22Rv1 (cell line): ENCODE data around the gene COX10.

Experiments
- ZFX ChIP-seq: fragments of 450-650 bp; IDR thresholded peaks from 2 replicates; pipeline ENCODE4 v1.6.1; 2017; ENCODE audit warnings: antibody characterized with exemption, borderline replicate concordance
- TF ChIP-seq, protein P1 (sequence below): fragments of 450-650 bp; IDR thresholded peaks from 2 replicates; pipeline ENCODE4 v1.5.1; 2017; ENCODE audit warnings: mild to moderate bottlenecking

DNA sequence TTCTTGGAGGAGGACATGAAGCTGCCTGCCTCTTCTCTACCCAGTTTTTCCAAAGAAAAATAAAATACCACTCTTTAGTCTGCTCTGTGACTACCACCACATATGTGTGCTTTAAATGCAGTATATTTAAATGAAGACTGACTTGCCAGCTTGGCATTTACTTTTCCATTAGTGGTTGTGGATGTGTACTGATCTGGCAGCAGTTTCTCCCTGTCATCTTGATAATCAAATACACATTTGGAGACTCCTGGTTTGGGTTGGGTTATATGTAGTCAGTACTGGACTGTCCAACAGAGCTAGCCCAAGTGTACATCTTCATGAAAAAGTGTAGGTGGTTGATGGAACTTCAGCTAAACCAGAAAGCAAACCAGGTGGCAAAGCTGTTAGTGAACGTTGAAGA lies 19.9 kb downstream of the COX10 start:
- TF ChIP-seq, protein P1, sequence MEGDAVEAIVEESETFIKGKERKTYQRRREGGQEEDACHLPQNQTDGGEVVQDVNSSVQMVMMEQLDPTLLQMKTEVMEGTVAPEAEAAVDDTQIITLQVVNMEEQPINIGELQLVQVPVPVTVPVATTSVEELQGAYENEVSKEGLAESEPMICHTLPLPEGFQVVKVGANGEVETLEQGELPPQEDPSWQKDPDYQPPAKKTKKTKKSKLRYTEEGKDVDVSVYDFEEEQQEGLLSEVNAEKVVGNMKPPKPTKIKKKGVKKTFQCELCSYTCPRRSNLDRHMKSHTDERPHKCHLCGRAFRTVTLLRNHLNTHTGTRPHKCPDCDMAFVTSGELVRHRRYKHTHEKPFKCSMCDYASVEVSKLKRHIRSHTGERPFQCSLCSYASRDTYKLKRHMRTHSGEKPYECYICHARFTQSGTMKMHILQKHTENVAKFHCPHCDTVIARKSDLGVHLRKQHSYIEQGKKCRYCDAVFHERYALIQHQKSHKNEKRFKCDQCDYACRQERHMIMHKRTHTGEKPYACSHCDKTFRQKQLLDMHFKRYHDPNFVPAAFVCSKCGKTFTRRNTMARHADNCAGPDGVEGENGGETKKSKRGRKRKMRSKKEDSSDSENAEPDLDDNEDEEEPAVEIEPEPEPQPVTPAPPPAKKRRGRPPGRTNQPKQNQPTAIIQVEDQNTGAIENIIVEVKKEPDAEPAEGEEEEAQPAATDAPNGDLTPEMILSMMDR, result no peak
- no peak for TF ChIP-seq ZFX
